Activated T-helper 17 cell treated with anti-CD3 and anti-CD28 coated beads, Interleukin-2, amount 50 U/mL, for 72 hours (primary cell): ENCODE data around the gene GOLGA6L22. TPM values are rescaled to one million over a fixed set of nuclear protein-coding genes. Genes with fewer than 3 reads are reported as not detected.
"Not testable (repeated sequence)": the region's sequence is repeated elsewhere in the genome, so short reads cannot be mapped to it uniquely, and the experiment has no call there.

ENCODE experiments used
- ATAC-seq: fragments of 150-1000 bp; cut with Tn5 transposase; replicated peaks from 2 replicates; pipeline ENCODE4 v1.10.0; 2021; ENCODE audit warnings: mild to moderate bottlenecking, moderate library complexity
- H3K27ac Mint-ChIP-seq: one replicate; pipeline ENCODE4 v1.8.0; 2022; ENCODE audit warnings: mixed read lengths
- H3K27me3 Mint-ChIP-seq: one replicate; pipeline ENCODE4 v1.8.0; 2022; ENCODE audit warnings: mixed read lengths
- H3K36me3 Mint-ChIP-seq: one replicate; pipeline ENCODE4 v1.8.0; 2022; ENCODE audit warnings: low read depth, mild to moderate bottlenecking, mixed read lengths
- H3K4me1 Mint-ChIP-seq: one replicate; pipeline ENCODE4 v1.8.0; 2022; ENCODE audit warnings: mixed read lengths
- H3K4me3 Mint-ChIP-seq: one replicate; pipeline ENCODE4 v1.8.0; 2022; ENCODE audit warnings: mild to moderate bottlenecking, mixed read lengths
- H3K9me3 Mint-ChIP-seq: one replicate; pipeline ENCODE4 v1.8.0; 2022; ENCODE audit warnings: mixed read lengths
- total RNA-seq, 2 donors: library from RNA; stranded (reverse); gene quantifications; one replicate each; pipeline ENCODE4 v1.2.3, GENCODE V29; 2022

Gene GOLGA6L22, protein sequence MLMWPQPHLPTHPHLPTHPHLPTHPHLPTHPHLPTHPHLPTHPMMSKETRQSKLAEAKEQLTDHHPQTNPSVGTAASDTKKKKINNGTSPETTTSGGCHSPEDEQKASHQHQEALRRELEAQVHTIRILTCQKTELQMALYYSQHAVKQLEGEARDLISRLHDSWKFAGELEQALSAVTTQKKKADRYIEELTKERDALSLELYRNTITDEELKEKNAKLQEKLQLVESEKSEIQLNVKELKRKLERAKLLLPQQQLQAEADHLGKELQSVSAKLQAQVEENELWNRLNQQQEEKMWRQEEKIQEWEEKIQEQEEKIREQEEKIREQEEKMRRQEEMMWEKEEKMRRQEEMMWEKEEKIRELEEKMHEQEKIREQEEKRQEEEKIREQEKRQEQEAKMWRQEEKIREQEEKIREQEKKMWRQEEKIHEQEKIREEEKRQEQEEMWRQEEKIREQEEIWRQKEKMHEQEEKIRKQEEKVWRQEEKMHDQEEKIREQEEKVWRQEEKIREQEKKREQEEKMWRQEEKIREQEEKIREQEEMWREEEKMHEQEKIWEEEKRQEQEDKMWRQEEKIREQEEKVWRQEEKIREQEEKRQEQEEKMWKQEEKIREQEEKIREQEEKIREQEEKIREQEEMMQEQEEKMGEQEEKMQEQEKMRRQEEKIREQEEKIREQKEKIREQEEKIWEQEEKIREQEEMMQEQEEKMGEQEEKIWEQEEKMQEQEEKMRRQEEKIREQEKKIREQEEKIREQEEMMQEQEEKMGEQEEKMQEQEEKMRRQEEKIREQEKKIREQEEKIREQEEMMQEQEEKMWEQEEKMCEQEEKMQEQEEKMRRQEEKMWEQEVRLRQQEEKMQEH
- not detected for total RNA-seq

DNA sequence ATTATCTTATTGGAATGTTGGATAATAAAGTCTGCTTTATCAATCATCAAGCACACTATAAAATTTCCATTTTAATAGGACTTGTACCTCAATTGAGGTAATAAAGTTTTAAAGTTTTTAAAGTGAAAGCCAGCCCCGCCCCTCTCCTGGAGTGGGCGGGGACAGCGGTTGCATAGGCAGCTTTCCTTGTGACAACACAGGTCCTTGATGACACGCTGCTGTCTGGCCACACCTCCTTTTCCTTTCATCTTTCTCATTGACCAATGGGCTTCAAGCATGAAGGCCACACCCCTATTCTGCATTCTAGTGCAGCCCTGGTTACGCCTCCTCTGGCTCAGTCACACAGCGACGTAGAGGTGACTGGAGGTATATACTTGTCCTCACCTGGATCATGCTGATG lies at the start of gene GOLGA6L22:
Gene GOLGA6L22 (plus strand): TSS at position 301 of the 400 bp plus-strand sequence. CDS start 91 bp downstream, at position 392.
- not testable (repeated sequence) for H3K9me3 Mint-ChIP-seq, ATAC-seq

DNA sequence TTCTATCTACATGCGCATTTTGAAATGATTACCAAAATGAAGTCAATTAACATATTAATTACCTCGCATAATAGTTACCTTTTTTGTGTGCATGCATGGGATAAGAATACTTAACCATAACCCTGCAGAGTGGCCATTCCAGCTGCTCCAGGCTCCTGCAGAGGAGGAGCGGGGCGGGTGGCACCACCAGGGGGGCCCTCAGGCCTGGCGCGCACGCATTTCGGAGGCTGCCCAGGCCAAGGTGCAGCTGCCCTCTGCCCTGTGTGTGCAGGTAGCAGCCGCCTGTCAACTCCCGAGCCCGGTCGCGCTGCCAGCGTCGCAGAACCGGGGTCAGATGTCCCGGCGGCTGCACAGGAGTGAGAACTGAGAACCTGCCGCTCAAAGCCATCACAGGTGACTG lies 41.4 kb upstream of the GOLGA6L22 start:
- not testable (repeated sequence) for H3K27ac Mint-ChIP-seq

More for the DNA sequence above, at the start of gene GOLGA6L22:
- not testable (repeated sequence) for H3K27ac Mint-ChIP-seq, H3K4me1 Mint-ChIP-seq, H3K27me3 Mint-ChIP-seq, H3K4me3 Mint-ChIP-seq, H3K36me3 Mint-ChIP-seq

DNA sequence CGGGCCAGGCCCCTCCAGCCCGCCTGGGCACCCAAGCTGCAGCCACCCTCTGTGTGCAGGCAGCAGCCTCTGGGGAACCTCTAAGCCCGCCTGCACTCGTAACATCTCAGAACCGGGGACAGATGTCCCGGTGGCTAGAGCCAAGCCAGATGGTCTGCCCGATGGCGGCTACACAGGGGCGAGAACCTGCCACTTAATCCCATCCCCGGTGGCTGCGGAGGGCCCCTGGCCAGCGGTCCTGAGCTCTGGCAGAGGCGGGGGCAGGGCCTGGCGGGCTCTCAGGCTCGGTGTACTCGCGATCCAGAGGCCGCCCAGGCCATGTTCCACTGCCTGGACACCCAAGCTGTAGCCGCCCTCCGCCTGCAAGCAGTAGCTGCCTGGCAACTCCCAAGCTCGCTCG lies 40.9 kb upstream of the GOLGA6L22 start:
- not testable (repeated sequence) for H3K36me3 Mint-ChIP-seq, H3K9me3 Mint-ChIP-seq, H3K27me3 Mint-ChIP-seq, H3K4me3 Mint-ChIP-seq, H3K27ac Mint-ChIP-seq, ATAC-seq, H3K4me1 Mint-ChIP-seq

More for the DNA sequence above, 41.4 kb upstream of the GOLGA6L22 start:
- H3K4me3 Mint-ChIP-seq, H3K4me1 Mint-ChIP-seq, H3K27me3 Mint-ChIP-seq, ATAC-seq, H3K9me3 Mint-ChIP-seq, H3K36me3 Mint-ChIP-seq: not testable (repeated sequence)

DNA sequence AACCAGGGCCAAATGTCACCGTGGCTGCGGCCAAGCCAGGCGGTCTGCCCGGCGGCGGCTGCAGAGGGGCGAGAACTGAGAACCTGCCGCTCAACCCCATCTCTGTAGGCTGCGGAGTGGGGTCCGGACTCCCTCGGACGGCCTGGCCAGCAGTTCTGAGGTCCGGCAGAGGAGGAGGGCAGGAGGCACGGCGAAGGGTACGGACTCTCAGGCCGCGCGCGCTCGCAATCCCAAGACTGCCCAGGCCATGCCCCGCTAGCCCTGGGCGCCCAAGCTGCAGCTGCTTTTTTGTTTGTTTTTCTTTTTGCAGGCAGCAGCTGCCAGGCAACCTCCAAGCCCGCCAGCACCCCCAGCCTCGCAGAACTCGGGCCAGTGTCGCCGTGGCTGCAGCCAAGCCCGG lies 40.5 kb upstream of the GOLGA6L22 start:
- H3K4me1 Mint-ChIP-seq, H3K4me3 Mint-ChIP-seq, H3K9me3 Mint-ChIP-seq, ATAC-seq, H3K27ac Mint-ChIP-seq, H3K27me3 Mint-ChIP-seq, H3K36me3 Mint-ChIP-seq: not testable (repeated sequence)

DNA sequence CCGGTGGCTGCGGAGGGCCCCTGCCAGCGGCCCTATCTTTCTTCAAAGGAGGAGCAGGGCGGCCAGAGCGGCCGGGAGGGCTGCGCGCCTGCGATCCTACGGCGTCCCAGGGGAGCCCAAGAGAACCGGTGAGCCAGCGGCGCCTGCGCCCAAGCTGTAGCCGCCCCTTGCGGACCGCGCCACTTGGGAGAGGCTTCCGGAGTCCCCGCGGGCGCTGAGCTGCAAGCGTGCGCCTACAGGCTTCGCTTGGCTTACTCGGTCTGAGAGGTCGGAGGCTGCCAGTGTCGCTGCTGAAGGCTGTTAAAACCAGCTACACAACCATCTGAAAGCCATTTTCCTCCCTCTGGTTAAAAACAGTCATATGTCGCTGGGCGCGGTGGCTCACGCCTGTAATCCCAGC lies 40.0 kb upstream of the GOLGA6L22 start:
- not testable (repeated sequence) for H3K27me3 Mint-ChIP-seq, H3K4me1 Mint-ChIP-seq, H3K4me3 Mint-ChIP-seq, ATAC-seq, H3K27ac Mint-ChIP-seq, H3K36me3 Mint-ChIP-seq, H3K9me3 Mint-ChIP-seq

DNA sequence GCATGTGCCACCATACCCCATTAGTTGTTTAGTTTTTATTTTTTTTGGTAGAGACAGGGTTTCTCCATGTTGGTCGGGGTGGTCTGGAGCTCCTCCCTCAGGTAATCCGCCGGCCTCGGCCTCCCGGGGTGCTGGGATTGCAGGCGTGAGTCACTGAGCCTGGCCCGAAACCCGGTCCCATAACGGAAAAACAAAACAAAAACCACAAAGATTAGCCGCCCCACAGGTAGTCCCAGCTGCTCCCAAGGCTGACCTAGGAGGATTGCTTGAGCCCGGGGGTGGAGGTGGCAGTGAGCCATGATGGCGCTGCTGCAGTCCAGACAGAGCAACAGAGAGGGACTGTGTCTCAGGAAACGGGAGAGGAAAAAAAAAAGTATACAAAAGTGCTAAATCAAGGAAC lies 38.4 kb upstream of the GOLGA6L22 start:
- not testable (repeated sequence) for H3K4me3 Mint-ChIP-seq, H3K27me3 Mint-ChIP-seq, H3K36me3 Mint-ChIP-seq, ATAC-seq, H3K4me1 Mint-ChIP-seq, H3K27ac Mint-ChIP-seq, H3K9me3 Mint-ChIP-seq

DNA sequence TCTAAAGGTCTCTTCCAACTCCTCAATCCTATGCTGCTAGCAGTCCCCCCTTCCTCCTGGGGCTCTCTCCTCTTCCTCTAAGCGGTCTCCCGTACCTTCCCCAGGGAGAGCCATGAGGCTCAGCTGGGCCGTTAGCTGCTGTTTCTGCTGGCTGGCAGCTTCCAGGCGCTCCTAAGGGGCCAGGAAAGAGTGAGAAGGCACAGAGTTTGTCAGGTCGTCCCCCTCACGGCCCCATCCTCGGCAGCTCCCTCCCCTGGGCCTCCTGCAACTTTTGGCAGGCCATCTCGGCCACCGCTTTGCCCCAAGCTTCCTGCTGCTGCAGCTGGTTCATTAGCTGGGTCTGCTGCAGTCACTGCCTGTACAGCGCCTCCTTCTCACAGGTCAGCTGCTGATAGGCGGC lies 29.3 kb upstream of the GOLGA6L22 start:
- not testable (repeated sequence) for H3K9me3 Mint-ChIP-seq, ATAC-seq, H3K4me3 Mint-ChIP-seq, H3K36me3 Mint-ChIP-seq, H3K27ac Mint-ChIP-seq, H3K4me1 Mint-ChIP-seq, H3K27me3 Mint-ChIP-seq

DNA sequence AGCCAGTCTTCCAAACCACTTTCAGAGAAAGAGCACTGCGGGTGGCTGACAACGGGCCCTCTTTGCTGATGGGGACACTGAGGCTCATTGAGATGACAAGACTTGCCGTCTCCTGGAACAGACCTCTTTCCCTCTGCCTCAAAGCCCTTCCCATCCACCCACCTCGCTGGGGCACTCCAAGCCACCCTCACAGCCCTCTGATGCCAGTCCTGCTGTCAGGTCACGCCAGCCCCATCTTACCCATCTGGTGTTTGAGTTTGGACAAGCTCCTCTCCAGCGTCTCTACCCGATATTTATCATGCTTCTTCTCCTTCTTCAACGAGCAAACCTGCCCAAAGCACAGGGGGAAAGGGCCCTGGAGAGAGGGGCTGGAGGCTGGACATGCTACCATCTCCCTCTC lies 27.0 kb upstream of the GOLGA6L22 start:
- not testable (repeated sequence) for H3K27me3 Mint-ChIP-seq, H3K9me3 Mint-ChIP-seq, H3K4me1 Mint-ChIP-seq, H3K4me3 Mint-ChIP-seq, ATAC-seq, H3K27ac Mint-ChIP-seq, H3K36me3 Mint-ChIP-seq

DNA sequence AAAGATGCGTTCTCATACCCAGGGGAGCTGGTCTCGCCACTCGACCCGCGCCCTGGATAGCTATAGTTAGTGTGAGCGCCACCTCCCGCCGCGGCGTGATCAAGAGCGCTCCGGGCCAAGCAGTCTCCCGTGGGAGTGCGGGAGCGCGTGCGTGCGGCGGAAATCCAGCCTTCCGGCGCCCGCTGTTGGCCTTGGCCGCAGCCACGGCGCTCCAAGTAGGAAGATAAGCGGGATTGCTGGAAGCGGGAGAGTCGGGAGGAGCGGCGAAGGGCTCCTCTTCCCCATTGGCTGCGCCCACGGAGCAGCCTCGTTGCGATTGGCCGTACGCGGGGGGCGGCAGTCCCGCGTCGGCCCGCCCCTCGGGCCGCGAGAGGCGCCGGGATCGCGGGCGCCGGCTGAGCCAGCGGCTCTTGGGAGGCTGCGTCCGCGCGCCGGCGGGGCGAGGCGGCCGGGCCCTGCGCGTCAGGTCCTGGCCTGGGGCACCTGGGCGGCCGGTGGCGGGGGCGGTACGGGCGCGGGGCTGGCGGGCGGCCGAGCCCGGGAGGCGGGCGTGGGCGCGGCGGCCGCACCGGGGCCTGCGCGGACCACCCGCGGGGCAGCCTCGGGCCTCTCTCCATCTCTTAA lies 35.9 kb downstream of the GOLGA6L22 start:
- H3K4me3 Mint-ChIP-seq, H3K27ac Mint-ChIP-seq, H3K4me1 Mint-ChIP-seq, H3K27me3 Mint-ChIP-seq, H3K9me3 Mint-ChIP-seq, ATAC-seq, H3K36me3 Mint-ChIP-seq: not testable (repeated sequence)

DNA sequence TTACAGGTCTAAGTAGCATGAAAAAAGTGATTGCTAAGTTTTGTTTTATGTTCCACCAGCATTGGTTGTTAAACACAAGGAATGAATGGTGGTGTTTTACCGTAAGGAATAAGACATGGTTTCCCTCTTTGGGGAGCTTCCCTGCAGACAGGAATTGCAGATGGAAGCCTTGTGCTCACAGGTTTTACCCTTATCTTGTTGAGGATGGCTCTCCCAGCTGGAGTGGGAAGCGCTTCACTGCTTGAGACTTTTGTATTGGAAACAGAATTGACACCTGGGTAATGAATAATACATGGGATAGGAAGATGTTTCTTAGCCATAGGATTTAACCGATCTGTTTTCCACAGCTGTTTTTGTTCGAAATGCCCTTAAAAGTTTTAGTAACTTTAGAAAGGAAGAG lies 38.5 kb downstream of the GOLGA6L22 start:
- H3K4me1 Mint-ChIP-seq = not testable (repeated sequence)

DNA sequence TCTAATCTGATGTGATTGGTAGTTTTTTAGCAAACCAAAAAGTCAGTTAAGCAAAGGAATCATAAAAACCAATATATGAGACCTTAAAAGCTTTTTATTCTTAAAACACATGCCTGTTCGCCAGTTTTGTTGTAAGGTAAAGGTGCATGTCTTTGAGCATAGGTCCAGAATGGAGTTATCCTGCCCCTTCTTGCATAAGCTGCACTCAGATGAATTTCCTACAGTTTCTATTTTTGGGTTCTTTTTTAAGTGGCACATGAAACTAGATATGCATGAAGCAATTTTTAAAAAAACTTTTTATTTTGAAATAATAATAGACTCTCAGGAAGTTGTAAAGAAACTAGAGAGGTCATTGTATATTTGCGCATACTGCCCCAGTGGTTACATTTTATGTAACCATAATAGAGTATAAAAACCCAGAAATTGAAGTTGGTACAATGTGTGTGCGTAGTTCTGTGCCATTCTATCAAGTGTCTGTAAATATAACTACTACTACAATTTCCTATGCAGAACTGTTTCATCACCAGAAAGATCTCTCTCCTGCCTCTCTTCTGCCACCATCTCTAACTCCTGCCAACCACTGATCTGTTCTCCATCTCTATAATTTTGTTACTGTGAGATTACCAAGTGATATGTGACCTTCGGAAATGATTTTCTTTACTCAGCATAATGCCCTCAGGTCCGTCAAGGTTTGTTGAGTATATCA lies 39.7 kb downstream of the GOLGA6L22 start:
- not testable (repeated sequence) for H3K27ac Mint-ChIP-seq, H3K27me3 Mint-ChIP-seq, H3K9me3 Mint-ChIP-seq, H3K4me1 Mint-ChIP-seq, H3K36me3 Mint-ChIP-seq, H3K4me3 Mint-ChIP-seq, ATAC-seq

More for the DNA sequence above, 38.5 kb downstream of the GOLGA6L22 start:
- not testable (repeated sequence) for H3K27me3 Mint-ChIP-seq, ATAC-seq, H3K4me3 Mint-ChIP-seq, H3K36me3 Mint-ChIP-seq, H3K9me3 Mint-ChIP-seq, H3K27ac Mint-ChIP-seq

DNA sequence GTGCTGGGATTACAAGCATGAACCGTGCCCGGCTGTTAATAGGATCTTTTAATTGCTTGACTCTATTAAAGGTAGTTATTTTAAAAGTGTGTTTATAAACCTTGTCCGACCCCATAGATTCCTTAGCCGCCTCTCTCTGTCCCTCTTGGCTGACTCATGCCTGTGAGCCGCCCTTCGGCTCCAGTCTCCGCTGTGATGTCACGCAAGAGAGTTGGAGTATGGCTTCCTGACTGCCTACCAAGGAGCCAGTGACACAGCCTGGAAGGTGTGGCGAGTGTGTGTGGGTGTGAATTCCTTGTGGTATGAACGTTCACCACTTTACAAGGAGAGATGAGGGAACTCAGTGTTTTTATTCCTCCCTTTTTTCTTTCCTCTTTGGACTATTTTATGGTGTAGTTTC lies 43.6 kb downstream of the GOLGA6L22 start:
- H3K4me1 Mint-ChIP-seq, H3K27ac Mint-ChIP-seq, ATAC-seq, H3K4me3 Mint-ChIP-seq, H3K36me3 Mint-ChIP-seq, H3K9me3 Mint-ChIP-seq, H3K27me3 Mint-ChIP-seq: not testable (repeated sequence)

DNA sequence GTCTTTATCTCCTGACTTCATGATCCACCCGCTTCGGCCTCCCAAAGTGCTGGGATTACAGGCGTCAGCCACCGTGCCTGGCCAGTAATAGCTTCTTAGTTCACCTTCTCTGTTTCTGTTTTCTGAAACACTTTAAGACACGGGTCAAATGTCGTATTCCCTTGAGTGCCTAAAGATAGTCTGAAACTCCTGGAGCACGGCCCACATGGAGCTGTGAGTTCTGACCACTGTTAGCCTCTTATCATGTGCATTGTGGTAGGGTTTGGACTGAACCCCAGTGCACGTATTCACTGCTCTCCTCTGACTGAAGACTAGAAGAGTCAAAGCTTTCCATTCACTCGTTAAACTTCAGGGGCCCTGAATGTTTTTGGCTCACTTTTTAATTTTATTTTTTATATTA lies 48.3 kb downstream of the GOLGA6L22 start:
- H3K36me3 Mint-ChIP-seq, H3K9me3 Mint-ChIP-seq, H3K27me3 Mint-ChIP-seq, ATAC-seq, H3K4me1 Mint-ChIP-seq, H3K27ac Mint-ChIP-seq, H3K4me3 Mint-ChIP-seq: not testable (repeated sequence)

DNA sequence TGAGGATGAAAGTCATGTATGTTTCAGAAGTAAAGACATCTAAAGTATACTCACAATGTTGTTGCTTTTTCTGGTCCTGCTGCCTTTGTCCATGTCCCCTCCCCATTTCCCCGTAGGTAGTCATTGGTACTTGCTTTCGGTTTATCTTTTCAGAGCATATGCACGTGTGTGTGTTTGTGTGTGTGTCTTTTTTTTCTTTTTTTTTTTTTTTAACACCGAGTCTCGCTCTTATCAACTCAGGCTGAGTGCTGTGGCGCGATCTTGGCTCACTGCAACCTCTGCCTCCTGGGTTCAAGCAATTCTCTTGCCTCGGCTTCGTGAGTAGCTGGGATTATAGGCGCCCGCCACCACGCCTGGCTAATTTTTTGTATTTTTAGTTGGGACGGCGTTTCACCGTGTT lies 57.4 kb downstream of the GOLGA6L22 start:
- H3K27me3 Mint-ChIP-seq, ATAC-seq, H3K27ac Mint-ChIP-seq, H3K4me1 Mint-ChIP-seq, H3K4me3 Mint-ChIP-seq, H3K36me3 Mint-ChIP-seq, H3K9me3 Mint-ChIP-seq: not testable (repeated sequence)
